Epidermal melanocyte (primary cell): Measurements from ENCODE around the gene IFI30.
A peak's percentile ranks its signal among the peaks of the same experiment; 100 is the strongest.

Source experiments
- DNase-seq: peaks from one replicate; pipeline ENCODE4 v3.0.0; 2011; ENCODE audit warnings: low spot score; ENCODE audit not compliant: insufficient read length

Gene IFI30

GRCh38 chr19:18170714-18171255 lies 2.8 kb upstream of the IFI30 start:
- no peak for DNase-seq

GRCh38 chr19:18171605-18172327 lies 1.8 kb upstream of the IFI30 start:
- DNase-seq: no peak

- no peak for DNase-seq
These were observed 1.1 kb upstream of the IFI30 start for GRCh38 chr19:18172331-18173053.

GRCh38 chr19:18173054-18173571 lies 500 bp upstream of the IFI30 start:
- no peak for DNase-seq

- no peak for DNase-seq
These were observed 1.4 kb downstream of the IFI30 start for GRCh38 chr19:18174983-18175382.

- DNase-seq: no peak
These were observed 3.0 kb downstream of the IFI30 start for GRCh38 chr19:18176367-18177310.

- no peak for DNase-seq
These were observed 6.3 kb downstream of the IFI30 start for GRCh38 chr19:18179957-18180356.

- DNase-seq: no peak
These were observed 9.9 kb downstream of the IFI30 start for GRCh38 chr19:18183529-18183928.

GRCh38 chr19:18185538-18185937 lies 11.9 kb downstream of the IFI30 start:
- no peak for DNase-seq

GRCh38 chr19:18190278-18190677 lies 16.7 kb downstream of the IFI30 start:
- no peak for DNase-seq

- no peak for DNase-seq
These were observed 18.0 kb downstream of the IFI30 start for GRCh38 chr19:18191640-18192062.

- peak; percentile 90 for DNase-seq
These were observed 19.2 kb downstream of the IFI30 start, which contains the start of gene MPV17L2 for GRCh38 chr19:18192673-18193387. MPV17L2 (plus strand) TSS chr19:18193218; CDS start chr19:18193282, 64 bp downstream.

GRCh38 chr19:18193388-18194180 lies 20.0 kb downstream of the IFI30 start:
- DNase-seq: no peak

- no peak for DNase-seq
These were observed 20.5 kb downstream of the IFI30 start for GRCh38 chr19:18194181-18194530.

GRCh38 chr19:18194554-18195238 lies 21.1 kb downstream of the IFI30 start:
- DNase-seq: no peak

GRCh38 chr19:18196511-18196845 lies 22.9 kb downstream of the IFI30 start:
- DNase-seq: no peak

- no peak for DNase-seq
These were observed 23.7 kb downstream of the IFI30 start for GRCh38 chr19:18197306-18197705.

GRCh38 chr19:18197941-18198340 lies 24.3 kb downstream of the IFI30 start:
- no peak for DNase-seq

- DNase-seq: no peak
These were observed 24.8 kb downstream of the IFI30 start for GRCh38 chr19:18198374-18198773.
